NCI-H2196 (cell line): ENCODE measurements around the gene ATP9A.

Source experiments
- DNase-seq: peaks from one replicate; lab custom pipeline; 2025; ENCODE audit not compliant: unreplicated experiment; lab: John Stamatoyannopoulos, UW

Gene ATP9A

DNA sequence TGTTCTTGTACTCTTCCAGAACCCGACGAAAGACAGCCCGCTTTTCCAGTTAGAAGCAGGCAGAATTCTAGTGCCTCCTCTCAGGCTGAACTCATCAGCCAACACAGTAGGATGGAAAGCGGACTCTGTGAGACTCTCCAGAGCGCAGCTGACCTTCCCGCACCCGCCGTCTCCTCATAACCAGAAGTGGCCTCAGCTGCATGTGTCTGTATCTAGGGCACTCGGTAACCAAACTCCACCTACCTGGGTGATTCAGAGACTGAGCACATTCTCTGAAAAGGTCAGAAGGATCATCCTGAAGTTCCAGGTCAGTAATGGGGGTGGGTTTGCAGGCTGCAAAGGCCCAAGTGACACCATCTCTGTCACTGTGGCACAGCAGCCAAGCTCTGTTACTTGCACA is 158.9 kb downstream of the ATP9A start:
- DNase-seq, result no peak

DNA sequence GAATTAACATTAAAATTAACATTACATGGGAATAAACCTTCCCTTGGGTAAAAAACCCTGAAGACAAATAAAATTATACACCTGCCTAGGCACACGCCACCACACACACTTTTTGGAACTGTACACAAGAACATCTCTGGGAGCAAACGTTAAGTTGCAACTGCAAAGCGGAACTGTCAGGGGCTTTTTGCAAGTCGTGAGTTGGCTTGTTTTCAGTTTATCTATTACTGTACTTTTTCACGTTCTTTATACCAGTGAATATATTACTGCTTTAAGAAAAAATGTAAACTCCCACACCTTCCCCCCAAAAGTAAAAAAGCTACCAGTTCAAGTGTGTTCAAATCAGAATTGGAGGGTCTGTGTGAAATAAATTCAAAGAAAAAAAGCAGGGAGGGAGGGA is 160.1 kb downstream of the ATP9A start:
- no peak for DNase-seq

DNA sequence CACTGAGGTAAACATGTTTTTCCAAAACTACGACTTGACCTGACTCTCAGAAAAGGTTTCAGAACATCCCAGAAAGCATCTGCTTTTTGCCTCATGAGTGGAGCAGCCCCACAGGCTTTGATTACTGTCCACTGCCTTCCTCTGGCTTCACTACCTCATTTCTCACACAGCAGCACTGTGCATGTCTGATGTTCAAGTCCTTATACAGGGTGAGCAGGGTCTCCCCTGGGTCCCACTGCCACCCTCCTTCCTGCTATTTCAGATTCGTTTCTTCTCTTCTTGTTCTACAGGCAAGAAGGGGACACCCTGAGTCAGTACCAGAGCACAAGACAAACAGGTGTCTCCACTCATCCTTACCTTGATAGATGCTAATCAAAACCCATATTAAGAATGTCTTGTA is 161.0 kb downstream of the ATP9A start:
- no peak for DNase-seq

DNA sequence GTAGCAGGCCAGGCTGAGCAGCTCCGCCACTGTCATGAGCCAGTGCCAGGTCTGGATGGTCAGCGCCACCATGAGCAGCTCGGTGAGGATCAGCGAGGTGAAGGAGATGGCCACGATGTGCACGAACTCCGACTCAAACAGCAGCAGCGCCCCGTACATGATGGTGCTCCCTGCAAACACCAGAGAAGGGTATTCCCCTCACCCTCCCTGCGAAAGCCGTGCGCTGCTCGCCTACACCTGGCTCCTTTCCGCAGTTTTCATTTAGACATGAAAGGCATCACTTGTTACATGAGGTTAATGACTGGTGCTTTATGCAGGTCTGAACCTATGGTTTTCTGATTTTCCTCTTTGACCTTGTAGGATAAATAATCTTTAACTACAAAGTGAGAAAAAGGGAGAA is 163.3 kb downstream of the ATP9A start:
- no peak for DNase-seq

DNA sequence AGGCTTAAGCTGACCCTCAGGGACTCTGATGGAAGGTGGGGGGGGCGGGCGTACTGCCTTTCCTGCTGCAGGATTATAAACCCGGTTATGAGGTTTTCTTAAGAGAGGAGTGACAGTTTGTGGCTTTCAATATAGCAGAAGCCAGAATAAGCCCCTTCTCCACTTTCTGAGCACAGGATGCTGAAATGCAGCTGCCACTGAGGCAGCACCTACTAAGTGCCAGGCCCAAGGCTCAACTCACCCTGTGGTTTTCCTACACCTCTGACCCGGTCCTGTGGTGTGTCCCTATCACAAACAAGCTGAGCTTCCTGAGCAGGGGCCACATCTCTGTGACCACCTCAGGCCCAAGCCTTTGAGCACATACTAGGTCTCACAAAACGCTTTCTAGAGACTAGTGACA is 166.1 kb downstream of the ATP9A start:
- DNase-seq, result no peak

DNA sequence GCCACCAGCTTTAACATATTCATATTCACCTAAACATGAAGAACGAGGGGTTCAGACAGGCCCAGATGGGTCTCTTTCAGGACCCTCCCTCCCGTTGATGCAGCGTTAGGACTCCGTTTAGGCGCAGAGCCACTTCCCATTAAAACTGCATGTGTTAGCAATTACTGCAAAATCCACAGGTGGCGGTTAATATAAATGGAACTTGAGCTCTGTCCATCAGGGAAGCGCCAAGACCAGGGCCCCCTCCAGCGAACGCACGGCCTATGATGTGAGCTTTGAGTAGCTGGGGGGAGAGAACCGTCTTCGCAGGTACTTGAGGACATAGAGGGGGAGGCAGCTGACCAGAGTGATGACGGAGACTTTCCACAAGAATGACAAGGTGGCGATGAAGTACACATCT is 167.2 kb downstream of the ATP9A start:
- no peak for DNase-seq

DNA sequence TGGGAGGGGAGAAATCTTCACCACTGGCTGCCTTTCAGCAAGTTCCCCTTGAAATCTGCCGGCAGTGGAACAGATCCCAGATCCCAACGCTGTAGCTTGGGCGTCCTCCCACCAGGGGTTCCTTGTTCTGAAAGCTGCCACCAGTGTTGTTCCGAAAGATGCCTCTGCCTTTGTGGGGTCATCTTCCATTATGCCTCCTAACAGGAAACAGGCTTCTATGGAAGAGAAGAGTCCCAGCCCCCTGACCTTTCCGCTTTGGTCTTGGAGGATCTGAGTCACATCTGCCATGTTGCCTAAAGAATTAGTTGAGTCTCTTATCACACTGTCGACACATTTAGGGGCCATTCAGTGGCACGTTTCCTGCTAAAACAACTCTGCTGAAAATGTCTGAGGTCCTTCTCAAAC is 168.2 kb downstream of the ATP9A start:
- DNase-seq, result no peak

DNA sequence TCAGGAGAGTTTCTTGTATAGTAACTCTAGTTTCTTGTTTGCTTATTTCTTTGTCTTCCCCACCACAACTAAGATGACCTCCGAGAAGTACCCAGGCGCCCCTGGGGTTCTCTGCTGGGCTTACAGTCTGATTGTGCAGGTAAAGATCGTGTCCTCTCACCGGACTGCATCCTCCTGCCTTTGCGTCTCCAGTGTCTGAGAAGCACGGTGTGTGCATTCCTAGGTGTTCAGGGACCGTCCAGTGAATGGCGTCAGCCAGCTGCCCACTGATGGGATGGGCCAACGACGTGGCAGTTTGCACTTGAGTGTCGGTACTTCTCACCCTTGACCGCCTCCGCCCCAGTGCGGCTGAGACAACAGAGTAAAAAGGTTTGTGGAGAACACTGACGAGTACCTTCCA is 169.6 kb downstream of the ATP9A start:
- no peak for DNase-seq

DNA sequence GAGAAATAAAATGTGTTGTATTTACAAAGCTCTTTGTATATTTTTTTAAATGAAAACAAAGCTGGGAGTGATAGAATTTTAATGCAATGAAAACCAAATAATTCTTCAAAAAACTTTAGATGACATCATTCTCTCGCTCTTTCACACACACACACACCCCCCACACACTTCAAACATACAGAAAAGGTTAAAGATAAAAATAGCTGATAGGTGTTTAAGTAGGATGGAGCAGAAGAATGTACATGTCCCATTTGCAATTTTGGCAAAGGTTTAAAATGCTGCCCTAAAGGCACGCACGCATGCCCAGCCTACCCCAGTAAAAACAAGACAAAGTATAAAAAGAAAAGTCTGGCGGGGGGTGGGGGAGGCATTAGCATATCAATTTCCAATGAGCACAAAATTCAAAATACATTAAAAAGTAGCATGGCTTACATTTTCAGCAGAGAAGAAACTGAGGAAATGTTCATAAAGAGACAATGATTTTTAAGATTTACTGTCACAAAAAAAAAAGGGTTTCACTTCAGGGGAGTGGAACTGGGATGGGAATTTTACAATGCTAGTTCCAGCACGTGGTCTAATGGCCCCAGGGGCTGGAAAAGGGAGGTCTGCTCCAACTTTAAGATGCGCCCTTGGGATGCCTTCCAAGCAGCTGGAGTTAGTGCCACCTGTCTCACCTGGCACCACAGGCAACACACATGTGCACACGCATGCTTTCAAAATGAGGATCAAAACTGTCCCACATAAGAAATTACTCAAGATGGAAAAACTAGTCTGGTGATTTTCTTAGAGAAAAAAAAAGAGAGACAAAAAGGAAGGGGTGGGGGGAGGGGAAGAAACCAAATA is 170.6 kb downstream of the ATP9A start:
- no peak for DNase-seq

DNA sequence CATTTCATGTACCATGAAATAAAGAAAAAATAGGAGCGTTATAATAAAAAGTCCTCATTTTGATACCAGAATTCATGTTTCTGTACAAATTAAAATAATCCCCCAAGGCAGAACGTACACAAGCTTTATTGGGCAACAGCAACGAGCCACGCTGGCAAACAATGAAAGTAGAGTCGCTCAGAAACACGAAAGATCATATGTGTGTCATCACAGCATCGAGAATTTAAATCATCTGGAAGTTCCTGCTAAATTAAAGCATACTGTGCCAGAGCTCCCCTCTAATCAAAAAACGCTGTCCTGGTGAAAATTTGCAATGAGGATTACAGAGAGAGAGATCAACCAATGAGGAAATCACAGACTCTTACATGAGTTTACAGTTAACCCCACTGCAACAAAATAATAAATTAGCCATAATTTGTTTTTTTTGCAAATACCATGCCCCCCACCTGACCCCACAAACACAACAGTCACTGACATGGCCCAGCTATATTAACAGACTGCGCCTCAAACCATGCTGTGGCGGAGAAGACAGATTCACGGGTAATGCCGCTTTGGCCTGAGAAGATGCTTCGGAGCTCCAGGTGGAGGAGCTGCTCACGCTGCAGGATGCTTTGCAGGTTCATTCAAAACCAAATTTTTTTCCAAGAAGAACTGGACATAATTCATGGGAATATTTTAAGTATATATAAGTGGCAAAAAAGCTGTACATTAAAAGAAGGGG is 171.4 kb downstream of the ATP9A start:
- no peak for DNase-seq

DNA sequence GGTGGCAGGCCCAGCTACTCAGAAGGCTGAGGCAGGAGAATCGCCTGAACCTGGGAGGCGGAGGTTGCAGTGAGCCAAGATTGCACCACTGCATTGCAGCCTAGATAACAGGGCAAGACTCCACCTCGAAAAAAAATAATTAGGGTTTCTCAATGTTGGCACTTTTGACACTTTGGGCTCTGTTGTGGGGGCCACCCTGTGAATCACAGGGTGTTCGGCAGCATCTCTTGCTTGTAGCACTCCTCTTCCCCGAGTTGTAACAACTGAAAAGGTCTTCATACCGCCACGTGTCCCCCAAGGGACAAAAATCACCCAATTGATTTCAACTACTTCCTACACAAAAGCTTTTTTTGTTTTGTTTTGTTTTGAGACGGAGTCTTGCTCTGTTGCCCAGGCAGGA is 172.4 kb downstream of the ATP9A start:
- DNase-seq, result no peak

DNA sequence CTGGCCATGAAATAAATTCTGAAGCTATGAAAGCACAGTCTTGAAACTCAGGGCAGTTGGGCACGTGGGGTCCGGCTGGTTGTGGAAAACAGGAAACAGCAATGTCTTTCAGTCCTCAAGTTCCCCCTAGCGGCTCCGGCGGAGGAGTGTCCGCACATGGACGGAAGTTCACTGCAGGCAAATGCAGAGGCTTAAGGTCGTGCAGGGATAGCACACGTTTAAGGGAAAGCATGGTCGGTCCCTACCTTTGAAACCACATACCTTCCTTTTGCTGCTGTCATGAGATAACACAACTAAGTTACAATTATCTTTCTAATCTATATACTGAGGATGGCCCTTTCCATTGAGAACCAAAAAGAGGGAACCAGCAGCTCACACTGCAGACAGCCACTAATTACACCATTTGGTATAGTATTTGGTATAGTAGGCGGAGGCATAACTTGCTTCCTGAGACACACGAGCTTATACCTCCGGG is 173.1 kb downstream of the ATP9A start:
- peak; percentile 22 for DNase-seq

DNA sequence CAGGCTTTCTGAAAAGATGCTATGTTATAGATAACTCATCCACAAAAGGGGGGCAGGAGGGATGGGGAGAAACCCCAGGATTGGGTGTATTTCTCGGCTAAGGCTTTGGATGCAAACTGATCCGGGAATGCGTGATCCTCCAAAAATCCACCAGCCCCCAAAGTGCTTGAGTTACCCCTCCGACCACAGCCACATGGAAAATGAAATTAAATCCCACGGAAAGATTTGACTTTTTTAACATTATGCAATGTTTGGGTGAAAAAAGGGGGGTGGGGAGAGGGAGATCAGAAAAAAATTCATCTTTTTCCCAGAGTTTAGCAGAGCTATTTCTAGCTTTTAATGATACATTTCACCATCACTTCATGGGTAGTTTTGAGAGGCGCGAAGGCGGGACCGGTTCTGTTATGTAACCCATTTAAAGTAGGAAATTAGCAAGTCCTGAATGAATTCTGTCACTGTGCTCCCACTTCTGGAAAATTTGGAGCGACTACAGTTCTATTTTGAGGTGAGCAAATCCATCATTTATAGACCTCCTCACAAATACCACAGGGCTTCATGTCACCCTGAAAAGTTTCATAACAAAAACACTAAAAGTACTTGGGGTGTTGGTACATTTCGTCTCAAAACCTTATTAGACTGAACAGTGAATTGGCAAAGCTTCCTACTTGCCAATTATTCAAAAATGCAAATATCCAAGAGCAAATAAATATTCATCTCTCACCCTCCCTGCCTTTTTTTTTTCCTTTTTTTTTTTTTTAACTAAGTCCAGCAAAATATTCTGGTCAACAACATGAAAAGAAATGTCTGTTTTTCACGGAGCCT is 173.7 kb downstream of the ATP9A start:
- no peak for DNase-seq

DNA sequence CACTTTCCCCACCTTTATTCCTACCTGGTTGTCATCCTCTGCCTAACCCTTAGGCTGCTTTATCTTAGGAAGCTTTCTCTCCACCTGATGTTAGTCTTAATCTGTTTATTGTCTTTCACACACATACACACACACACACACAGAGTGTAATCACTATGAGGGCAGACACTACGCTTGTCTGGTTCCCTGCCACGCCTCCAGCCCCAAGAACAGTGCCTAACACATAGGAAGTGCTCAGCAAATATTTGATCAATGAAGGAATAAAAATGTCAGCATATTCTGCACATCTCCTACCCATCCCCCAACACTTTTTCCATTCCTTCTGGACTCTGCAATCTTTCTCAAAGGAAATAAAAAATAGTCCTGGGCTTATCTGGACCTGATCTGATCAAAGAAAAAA is 174.6 kb downstream of the ATP9A start:
- DNase-seq, result no peak

DNA sequence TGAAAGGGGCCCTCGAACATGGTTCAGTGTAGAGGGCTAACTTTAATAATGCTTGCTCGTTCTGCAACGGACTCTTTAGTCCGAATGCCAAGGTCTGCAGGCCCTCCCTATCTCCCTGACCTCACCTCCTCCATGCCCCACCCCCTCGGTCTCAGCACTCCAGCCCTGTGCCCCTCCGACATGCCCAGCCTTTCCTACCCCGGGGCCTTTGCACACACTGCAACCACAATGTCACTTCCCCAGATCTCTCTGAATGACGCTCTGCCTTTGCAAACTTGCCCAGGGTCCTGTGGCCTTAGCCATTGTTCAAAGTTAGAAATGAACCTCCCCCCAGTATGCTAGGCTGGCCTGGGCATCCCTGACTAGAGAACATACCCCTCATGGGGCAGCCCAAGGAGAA is 175.6 kb downstream of the ATP9A start:
- no peak for DNase-seq

DNA sequence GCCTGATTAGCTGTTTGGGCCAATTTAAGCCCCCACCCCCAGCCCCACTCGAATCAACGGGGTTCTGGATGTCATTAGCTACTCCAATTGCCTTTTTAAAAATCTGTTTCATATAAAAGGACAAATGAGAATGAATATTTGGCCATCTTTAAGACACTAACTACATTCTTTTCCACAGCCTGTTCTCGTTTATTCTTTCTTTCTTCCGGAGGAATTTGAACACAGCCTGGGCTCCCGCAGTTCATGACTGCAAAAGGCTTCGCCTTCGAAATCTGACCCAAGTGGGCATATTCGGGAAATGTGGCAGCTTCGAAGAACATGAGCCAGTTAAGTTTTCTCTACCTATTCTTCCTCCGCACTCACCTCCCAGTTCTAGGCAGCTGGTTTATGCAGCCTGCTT is 176.3 kb downstream of the ATP9A start:
- DNase-seq, result no peak

DNA sequence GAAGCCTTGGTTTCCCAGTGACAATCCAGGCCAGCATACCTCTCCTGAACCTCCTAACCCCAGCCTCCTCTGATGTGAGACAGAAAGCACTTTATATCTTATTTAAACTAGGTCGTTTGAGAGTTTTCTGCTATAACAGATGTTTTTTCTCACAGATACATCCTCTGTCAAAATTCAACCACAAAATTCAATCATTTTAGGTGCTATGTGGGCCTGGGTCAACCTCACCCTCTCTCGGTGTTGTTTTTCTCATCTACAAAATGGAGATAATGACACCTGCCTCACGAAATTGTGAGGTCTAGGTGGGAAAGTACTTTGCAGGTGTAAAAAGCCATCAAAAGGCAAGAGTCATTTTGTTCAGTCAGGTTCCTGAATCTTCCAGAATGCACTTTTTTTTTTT is 179.4 kb downstream of the ATP9A start:
- DNase-seq, result no peak

DNA sequence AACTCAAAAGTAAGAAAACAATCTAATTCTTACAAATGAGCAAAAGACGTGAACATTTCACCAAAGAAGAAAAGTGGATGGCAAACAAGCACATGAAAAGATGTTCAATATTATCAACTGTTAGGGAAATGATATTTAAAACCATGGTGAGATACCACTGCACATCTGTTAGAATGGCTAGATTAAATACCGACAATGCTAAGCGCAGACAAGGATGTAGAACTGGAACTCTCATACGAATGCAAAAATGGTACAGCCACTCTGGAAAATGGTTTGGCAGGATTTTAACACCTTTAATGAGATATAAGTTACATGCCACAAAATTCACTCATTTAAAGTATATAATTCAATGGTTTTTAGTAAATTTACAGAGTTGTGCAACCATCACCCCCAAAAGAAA is 181.0 kb downstream of the ATP9A start:
- DNase-seq, result no peak

DNA sequence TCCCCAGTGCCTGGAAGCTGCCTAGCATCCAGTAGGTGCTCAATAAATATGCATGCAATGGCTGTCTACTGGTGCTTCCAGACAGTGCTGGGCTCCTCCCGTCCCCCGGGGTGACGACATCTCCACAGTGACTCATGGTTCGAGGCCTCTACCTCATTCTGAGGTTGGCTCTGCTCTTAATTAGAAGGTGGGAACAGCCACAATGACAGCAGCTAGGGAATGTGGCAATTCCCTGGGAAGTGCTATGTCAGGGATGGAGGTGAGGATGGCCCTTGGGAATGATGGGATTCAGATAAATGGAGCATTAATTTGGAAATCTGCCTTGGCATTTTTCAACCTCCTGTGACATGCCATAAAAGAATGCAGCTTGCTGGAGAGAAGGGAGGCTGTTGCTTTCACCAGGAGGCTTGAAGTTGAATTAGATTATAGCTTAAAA is 182.2 kb downstream of the ATP9A start:
- DNase-seq, result no peak

DNA sequence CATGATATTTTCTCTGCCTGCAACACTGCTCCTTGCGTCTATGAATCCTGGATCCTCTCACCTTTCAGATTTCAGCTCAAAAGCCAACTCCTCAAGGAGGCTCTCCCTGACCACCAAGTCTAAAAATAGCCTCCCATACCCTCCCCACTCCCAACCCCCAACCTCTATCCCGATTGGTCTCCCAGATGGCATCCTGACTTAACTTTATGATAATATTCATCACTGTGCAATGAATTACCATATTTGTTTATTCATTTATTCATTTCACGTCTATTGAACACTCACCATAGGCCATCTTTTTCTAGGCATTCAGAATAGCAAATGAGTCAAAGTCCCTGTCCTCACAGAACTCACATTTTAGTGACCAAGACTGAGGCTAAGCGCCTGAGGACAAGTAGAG is 183.0 kb downstream of the ATP9A start:
- DNase-seq, result no peak

DNA sequence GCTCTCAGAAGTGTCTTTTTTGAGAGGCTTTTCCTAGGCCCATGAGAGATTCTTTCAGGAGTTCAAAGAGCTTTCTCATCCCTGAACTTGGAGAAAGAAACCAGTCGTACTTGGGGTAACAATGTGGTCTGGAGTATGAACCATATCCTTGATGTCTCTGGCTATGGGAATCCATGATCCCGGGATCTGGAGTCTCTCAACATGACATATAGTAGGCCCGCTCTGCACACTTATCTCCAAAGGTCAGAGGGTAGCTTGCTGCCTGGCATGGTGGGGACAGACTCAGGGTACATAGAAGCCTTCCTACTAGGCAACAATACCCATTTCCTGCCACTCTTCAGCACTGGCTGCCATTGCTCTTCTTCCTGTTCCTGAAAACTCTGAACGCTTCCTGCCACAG is 183.5 kb downstream of the ATP9A start:
- DNase-seq, result no peak

DNA sequence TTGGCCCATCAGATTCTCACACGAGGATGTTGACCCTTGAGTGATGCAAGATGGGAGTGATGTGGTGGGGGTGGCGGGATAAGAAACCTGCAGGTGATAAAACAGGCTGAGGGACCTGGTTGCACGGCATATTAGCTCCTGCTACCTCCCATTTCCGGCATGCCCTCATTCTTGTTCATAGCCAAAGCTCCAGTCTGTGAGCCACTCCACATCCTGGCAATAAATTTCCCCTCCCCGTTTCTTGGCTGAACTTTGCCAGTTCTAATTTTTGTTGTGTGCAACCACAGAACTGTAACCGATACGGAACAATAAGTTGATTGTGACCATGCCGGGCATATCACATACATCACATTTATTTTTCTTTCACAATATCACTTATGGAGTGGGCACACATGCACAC is 184.1 kb downstream of the ATP9A start:
- DNase-seq, result no peak
